Measurements from ENCODE around the gene DCHS1.

The DCHS1 gene

DNA sequence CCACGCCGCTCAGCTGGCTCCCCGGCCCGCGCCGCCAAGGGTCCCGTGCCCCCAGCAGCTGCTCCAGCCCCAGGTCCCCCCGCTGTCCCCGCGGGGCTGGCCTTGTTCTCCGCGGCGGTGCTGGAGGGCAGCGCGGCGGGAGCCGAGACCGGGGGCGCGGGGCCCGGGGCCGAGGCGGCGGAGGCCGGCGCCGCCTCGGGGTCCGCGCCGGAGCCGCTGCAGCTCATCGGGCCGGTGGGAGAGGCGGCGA lies 43.7 kb downstream of the DCHS1 start:
- no peak for DNase-seq

DNA sequence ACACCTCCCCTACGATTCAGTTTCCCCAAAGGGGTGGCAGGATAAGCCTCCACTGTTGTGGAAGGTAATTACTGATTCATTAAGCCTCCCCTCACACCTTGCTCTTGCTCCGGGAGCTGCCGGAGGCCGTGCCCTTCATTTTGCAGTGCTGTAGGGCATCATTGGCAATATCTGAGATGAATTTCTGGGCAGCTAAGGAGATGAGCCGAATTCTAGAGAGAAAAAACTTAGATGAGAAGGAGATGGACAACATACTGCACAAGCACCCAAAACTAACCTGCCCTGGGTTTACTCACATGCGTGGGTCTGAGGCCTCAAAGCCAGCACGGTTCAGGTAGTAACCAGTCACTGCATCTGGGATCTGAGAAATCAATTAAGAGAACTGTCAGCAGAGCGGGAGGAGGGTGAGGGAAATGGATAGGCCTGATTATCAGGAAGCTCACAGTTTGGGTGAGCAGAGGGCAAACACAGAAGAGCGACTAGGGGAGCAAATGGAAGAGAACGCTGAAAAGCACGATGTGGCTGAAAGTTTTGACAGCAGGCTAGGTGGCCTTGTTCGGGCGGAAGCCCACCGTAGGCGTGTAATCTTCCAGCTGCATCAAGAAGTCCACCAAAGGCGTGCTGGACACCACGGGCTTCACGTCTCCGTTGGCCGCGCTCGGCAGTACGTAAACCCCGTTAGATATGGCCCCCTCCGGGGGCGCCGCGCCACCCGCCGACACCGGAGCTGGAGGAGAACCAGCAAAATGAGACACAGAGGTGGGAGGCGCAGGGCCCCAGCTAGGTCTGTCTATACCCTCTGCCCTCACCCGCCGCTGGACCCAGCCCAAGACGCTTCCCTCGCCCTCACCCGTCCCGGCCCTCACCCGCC lies 44.3 kb downstream of the DCHS1 start:
- no peak for DNase-seq

DNA sequence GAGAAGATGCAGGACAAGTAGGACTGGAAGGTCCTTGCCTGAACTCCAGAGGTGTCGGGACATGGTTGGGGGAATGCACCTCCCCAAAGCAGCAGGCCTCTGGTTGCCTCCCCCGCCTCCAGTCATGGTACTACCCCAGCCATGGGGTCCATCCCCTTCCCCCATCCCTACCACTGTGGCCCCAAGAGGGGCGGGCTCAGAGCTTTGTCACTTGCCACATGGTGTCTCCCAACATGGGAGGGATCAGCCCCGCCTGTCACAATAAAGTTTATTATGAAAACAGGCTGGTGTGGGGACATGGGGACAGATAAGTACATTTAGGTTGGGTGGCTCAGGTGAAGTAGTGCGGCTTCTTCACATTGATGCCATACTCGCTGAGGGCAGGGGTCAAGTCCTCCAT lies 45.0 kb downstream of the DCHS1 start:
- no peak for DNase-seq

DNA sequence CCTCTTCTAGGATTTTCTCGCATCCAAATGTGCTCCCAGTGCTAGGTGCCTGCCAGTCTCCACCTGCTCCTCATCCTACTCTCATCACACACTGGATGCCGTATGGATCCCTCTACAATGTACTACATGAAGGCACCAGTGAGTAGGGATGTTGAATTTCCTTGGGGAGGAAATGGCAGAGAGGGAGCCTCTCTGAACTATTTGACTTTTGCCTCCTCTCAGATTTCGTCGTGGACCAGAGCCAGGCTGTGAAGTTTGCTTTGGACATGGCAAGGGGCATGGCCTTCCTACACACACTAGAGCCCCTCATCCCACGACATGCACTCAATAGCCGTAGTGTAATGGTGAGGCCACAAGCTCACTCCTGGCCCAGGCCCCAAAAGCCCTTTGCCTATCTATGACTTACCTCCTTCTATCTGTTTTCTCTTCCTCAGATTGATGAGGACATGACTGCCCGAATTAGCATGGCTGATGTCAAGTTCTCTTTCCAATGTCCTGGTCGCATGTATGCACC lies 46.0 kb downstream of the DCHS1 start:
- DNase-seq, result no peak

DNA sequence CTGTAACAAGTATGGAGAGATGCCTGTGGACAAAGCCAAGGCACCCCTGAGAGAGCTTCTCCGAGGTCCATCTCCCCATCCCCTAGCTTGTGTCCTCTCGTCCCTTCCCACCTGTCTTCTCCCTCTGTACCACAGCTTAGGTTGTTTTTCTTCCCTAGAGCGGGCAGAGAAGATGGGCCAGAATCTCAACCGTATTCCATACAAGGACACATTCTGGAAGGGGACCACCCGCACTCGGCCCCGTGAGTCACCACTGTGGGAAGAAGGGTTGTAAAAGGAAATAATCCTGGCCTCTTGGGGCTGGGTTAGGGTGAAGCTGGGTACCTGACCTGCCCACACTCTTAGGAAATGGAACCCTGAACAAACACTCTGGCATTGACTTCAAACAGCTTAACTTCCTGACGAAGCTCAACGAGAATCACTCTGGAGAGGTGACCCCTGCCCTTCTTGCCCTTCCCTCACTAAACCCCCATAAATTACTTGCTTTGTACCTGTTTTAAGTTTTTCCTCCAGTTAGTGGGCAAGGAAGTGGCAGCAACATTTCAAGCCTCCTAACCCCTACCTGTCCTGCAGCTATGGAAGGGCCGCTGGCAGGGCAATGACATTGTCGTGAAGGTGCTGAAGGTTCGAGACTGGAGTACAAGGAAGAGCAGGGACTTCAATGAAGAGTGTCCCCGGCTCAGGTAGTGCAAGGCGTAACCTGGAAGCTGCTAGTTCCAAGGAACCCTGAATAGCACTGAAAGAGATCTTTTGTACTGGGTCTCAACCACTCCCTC lies 46.7 kb downstream of the DCHS1 start:
- DNase-seq, result no peak

DNA sequence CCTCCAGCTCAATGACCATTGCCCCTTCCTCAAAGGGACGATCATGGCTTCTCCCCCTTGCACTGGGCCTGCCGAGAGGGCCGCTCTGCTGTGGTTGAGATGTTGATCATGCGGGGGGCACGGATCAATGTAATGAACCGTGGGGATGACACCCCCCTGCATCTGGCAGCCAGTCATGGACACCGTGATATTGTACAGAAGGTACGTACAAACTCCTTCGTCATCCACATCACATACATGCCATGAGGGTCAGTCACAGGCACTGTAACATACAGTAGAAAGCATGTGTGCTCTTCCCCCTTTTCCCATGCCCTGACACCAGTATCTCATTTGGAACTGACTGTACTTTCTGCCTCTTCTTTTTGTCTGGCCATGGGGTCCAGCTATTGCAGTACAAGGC lies 47.6 kb downstream of the DCHS1 start:
- DNase-seq, result no peak

DNA sequence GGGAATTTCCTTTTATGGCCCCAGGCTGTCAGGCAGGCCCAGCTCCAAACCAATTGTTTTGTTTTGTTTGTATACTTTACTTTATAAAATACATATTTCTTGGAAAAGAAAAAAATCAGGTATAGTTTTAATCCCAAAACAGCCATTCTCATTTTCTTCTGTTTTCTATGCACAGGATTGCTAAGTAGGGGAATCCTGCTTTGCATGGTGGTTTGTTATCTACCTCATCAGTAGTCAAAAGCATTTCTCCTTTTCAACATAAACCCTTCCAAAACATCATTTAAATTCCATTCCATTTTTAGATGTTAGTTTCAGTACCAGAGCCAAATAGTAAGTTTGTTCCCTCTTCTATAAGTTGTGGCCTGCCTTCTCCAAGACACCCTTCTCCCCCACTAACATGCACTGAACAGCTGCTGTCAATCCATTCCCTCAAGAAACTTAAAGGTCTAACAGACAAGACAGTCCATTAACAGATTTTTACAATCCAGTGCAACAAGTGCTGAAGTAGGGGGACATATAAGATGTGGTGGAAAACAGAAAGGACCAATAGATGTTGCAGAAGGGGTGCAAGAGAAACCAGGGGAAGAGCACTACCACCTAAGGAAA lies 48.3 kb downstream of the DCHS1 start:
- DNase-seq, result no peak

DNA sequence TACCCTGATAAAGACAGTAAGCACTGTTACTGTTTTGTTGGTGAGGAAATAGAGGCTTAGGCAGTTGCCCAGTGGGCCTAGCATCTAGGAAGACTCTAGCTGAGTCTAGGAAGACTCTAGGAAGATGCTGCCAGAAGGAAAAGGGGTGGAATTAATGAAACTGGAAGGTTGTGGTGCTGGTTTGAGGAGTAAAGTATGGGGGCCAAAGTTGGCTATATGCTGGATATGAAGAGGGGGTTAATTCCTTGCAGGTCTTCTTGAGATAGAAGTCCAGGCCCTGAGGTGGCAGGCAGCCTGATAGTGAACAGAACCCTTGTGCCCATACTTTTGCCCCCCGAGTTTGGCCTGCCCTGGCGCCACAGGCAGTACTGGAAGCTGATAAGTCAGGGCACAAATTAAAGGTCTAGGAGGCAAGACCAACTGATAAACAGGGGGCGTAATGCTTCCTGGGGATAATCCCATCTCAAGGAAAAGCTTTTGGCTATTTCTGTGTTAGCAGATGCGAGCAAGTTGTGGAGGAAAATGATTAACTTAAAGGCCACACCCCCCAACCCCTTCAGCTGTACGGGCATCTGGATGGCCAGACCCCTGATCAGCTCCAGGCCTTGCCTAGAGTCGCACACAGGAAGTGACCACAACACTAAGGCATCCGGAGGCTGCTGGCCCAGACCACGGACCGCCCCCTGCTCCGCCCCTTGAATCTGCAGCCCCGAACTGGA lies 49.0 kb downstream of the DCHS1 start:
- peak; percentile 33 for DNase-seq

DNA sequence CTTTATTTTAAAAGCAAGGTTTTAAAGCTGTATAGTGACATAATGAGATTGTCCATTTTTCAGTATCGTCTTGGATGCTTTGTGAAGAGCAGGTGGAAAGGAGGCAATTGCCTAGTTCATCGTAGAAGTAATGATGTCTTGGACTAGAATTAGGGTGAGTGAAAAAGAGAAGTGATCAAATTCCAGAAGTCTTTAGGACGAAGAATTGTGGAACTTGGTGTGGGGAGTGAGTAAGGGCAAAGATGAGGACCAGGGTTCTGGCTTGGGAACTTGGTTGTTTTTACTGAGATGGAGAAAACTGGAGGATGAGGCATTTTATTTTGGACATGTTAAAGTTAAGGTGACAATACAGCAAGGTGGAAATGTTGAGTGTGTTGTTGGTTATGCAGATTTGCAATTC lies 50.8 kb downstream of the DCHS1 start:
- no peak for DNase-seq

DNA sequence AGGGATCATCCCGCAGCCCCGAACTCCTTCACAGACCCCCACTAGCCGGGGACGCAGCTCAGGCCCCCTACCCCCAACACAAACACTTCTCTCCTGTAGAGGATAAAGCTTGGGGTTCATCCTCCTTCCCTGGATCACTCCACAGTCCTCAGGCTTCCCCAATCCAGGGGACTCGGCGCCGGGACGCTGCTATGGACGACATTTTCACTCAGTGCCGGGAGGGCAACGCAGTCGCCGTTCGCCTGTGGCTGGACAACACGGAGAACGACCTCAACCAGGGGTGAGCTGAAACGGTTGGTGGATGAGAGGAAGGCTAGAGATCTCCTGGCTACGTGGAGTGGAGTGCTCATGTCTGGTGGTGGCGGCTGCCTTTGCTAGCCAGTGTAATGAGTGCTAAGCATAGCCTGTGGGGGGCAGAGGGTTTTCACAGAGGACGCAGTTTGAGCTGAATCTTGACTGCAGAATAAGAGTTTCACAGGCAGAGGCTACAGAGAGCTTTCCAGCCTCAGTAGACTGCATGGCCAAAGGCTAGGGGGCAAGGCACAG lies 51.5 kb downstream of the DCHS1 start:
- DNase-seq, result peak; percentile 31

DNA sequence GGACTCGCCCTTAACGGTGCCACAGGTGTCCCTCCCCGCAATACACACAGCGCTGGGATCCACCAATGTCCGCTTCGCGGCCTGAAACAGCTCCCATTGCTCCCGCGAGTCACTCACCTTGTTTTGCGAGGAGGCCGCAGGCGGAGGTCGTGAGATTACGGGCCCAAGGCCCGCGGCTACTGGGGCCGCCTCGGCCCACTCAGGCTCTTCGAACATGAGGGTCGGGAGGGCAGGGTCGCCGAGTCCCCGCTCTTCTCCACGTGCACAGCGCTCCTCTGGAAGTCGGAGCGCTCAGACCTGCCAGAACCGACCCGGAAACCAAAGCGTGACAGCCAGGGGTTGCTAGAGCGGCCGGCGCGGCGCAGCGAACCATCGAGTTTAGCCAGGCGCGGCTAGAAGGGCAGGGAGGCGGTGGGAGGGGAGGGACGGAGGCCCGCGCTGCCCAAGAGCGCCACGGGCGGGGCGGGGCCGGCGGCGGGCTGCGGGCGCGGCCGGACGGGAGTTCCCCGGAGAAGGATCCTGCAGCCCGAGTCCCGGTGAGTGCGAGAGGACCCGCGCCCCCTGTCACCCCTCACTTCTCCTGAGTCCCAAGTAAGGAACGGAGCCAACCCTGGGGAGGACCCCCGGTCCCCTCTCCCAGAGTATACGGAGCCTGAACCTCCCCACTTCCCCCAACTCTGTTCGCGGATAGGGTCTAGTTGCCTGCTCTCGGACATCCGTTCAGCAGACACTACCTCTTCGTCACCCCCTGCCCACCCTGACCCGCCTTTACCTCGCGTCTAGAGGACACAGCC lies 52.1 kb downstream of the DCHS1 start, which contains the start of the genes ILK and RRP8:
Gene ILK, plus strand, starts transcription at position 488 of the 794 bp plus-strand sequence. CDS start 498 bp downstream, outside the sequence.
Gene RRP8, minus strand, starts transcription at position 330 of the 794 bp plus-strand sequence. Its CDS starts 114 bp downstream, at position 216.
- peak; percentile 64 for DNase-seq

DNA sequence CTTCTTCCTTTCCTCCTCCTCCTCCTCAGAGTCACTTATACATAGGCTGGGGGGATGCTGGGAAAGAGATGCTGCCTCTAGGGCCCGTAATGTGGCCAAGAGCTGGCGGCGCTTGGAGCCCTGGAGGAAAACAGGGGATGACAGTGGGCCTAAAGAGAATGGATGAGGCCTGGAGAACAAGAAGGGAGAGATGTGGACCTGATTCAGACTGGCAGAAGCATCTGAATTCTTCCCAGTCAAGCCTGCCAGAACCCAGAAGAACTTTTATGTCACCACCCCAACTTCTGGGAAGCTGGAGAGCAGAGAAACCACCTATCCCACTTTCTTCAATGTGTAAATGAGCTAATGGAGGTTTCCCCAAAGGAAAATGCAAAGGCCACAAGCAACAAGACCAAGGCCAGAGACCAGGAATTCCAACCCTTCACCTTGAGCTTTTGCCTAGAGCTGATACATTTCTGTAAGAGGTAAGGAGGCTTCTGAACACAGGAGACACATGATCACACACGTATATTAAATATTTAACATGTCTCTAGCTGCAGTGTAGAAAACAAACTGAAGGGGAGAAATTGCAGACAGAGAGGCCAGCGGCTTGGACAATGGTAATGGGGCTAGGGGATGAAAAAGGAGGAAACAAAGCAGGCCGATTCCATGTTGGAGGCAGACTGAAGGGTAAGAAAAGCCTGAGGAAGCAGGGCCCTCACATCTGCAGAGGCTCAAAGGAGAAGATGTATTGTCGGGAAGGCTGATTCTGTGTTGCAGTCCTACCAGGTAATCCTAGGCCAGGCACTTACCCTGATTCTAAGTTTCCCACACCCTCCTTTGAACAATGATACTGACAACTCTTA lies 53.3 kb downstream of the DCHS1 start:
- DNase-seq, result no peak

DNA sequence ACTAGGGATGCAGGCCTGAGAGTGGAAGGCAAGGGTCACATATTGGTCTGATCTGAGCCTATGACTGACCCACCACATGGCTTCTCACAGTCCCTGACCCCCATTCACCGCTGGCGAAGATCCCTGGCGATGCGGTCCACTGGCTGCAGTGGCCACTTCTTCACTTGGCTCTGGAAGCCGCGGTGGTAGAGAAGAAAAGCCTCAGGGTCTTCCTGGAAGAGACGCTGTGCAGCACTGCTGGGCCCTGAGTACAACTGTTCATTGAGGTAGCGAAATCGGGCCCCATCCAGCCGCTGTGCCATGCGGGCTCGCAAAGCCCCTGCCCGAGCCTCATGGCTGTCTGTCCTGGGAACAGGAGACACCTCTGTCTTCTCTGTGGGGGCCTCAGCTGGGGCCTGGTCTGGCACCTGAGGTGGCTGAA lies 54.6 kb downstream of the DCHS1 start:
- no peak for DNase-seq

DNA sequence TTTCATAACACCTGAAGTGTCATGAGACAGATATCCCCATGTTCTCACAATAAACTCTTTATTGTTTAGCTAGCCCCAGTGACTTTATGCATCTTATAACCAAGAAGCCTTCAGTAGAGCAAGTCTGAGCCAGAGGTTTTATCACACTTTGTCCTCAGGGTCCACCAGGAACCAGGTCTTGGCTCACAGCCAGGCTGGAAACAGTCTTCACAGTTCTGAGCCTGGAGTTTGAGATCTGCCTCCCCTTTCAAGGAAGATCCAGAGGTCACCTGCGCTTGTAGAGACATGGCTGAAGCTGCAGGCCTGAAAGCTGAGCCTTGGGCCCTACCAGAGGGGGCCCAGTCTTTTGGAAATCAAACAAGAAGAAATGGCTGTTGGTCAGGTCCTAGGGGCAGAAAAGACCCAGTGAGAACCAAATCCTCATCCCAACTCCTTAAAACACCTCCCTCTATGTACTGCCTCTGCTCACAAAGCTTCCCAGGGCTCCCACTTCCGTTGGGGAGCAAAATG lies 55.7 kb downstream of the DCHS1 start:
- DNase-seq, result no peak

DNA sequence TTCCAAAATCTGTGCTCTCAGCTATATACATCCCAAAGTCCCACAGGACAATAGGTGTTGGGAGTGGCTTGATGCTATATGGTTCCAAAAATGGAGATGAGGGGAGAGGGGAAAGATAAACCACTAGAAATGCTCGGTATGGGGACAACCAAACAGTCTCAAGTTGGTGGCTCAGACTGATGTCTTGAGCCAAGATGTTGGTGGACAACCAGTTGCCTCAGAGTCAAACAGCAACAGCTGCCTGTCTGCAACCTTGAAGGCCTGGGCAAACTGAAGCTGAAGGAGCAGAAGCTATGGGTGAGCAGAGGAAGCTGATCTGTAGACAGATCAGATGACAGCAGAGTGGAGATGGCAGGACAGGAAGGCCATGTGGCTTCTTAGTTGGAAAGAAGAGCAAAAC lies 56.2 kb downstream of the DCHS1 start:
- DNase-seq, result no peak

DNA sequence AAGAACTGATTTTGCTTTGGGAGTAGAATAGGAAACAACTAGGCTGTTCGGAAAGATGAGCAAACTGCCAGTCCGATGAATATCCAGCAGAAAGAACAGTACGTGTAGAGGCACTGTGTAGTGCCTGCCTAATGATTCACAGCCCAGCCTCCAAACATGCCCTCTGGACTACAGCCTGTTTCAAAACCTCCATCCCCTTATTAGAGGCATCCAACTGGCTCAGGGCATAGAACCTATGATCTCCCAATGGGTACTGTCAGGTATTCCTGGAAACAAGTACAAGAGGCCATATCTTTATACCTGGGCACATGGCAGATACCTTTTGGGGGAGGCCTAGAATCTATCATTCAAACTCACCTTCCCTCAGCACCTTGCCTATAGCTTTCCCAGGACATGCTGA lies 57.1 kb downstream of the DCHS1 start:
- no peak for DNase-seq

DNA sequence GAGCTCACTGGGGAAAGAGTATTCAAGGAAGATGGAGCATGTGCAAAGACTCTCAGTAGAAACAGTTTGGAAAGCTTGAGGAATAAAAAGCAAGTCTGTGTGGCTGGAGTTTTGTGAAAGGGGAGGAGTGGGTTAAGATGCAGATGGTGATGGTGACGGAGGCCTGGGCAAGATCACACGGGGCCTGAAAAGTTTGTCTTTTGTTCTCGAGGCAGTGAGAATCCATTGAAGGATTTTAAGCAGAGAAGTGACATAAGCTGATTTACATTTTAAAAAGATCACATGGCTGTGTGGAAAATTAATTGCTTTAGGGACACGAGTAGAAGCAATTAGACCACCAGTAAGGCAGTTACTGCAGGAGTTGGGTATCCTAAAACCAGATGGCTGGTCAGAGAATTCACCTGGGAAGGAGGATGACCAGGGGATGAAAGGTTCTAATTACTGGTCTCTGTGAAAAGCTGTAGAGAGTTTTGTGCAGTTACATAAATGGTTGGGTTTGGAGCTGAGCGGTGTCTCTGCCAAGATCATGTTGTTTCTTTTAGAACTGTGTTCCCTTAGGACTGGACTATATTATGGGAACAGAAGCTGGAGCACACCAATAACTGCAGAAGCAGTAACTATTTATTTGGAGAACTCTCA lies 59.3 kb downstream of the DCHS1 start:
- no peak for DNase-seq

DNA sequence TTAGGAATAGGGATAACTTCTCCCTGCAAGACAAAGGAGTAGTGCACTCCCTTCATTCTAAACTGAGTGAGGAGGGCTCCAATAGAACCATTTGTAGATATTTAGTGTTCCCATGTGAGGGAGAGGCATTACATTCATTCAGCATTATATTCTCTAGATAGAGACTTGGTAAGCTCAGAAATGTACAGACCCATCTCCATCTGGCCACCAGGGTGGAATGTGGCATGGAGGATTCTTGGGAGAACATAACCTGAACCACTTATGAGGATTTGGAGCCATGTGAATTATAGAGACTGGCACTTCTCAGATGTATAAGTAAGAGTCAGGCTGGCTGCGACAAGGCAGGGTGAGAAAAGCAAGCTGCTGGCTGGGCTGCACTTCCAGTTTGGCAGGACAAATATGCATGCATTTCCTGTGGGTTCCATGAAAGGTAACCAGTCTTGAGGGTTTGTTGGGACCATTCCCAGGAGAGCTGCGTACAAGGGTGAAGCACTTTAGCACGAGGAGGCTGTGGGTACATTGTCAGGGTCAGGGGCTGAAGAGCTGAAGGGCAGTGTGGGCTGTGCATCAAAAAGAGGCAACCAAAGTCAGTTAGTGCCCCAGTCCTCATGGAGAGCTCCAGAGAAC lies 61.4 kb downstream of the DCHS1 start:
- no peak for DNase-seq

DNA sequence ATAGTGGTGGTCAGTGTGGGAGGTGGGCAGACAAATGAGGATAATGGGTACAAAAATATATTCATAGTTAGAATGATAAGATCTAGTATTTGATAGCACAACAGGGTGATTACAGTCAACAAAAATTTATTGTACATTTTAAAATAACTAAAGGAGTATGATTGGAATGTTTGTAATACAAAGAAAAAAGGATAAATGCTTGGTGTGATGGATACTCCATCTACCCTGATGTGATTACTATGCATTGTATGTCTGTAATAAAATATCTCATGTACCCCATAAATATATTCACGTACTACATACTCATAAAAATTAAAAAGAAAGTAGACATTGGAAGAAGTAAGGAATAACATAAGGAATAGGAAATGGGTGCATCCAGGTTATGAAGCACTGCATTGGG lies 67.6 kb downstream of the DCHS1 start:
- no peak for DNase-seq

Measured in NCI-H748 treated with DMSO at 0.1 percent for 48 hours (cell line).